B cell (primary cell): ENCODE results near the gene HSF4. TPM values are rescaled to one million over a fixed set of nuclear protein-coding genes. Genes with fewer than 3 reads are reported as not detected.

Source experiments
- ATAC-seq: fragments of 200-7000 bp; cut with Tn5 transposase; one replicate; pipeline ENCODE4 v1.10.0; 2021; ENCODE audit warnings: low read depth, mild to moderate bottlenecking, moderate number of reproducible peaks, moderate library complexity
- CTCF ChIA-PET: fragments of 350-600 bp; sonication (Branson Sonifier 250); formaldehyde crosslinking; loops from one replicate; lab custom pipeline; 2021; ENCODE audit warnings: antibody characterized with exemption, inconsistent platforms; lab: Charles Lee
- POLR2A ChIA-PET: fragments of 350-600 bp; sonication (Branson Sonifier 250); formaldehyde crosslinking; loops from one replicate; lab custom pipeline; 2021; ENCODE audit warnings: antibody characterized with exemption; lab: Charles Lee
- DNase-seq: peaks from one replicate; pipeline ENCODE4 v3.0.0; 2013
- H2AFZ ChIP-seq: 2 replicates; pipeline ENCODE4 v1.6.1; 2012; ENCODE audit warnings: mild to moderate bottlenecking, low read depth, low read length; ENCODE audit not compliant: insufficient read depth, poor library complexity, severe bottlenecking
- H3K27ac ChIP-seq, 2 donors: 1 replicate in 1 of 2; 2 replicates in 1 of 2; pipeline ENCODE4 v1.5.1; 2012 to 2013; ENCODE audit warnings: low read length in 2 of 2, mild to moderate bottlenecking in 2 of 2, moderate library complexity in 1 of 2
- H3K27me3 ChIP-seq, 4 experiments: fragments of 200-600 bp in 1 of 4; sonication (generic) in 1 of 4; replicated peaks in 1 of 4; 1 replicate in 2 of 4; 2 replicates in 2 of 4; pipeline versions ENCODE4 v1.6.1 to v1.7.0; 2013 to 2016; ENCODE audit warnings: low read length in 3 of 4, mild to moderate bottlenecking in 2 of 4, mixed read lengths in 1 of 4, moderate library complexity in 1 of 4; ENCODE audit not compliant: insufficient read depth in 4 of 4, control insufficient read depth in 3 of 4; ENCODE audit errors: control extremely low read depth in 1 of 4
- H3K36me3 ChIP-seq, 2 experiments: replicated peaks in 1 of 2; 1 replicate in 1 of 2; 2 replicates in 1 of 2; pipeline versions ENCODE4 v1.6.1 to v1.7.1; 2013; ENCODE audit warnings: low read length in 1 of 2; ENCODE audit not compliant: insufficient read depth in 2 of 2, control insufficient read depth in 1 of 2; ENCODE audit errors: control extremely low read depth in 1 of 2, extremely low read depth in 1 of 2
- H3K4me1 ChIP-seq, 2 donors: fragments of 200-600 bp in 1 of 2; sonication (generic) in 1 of 2; 1 replicate in 1 of 2; 2 replicates in 1 of 2; pipeline versions ENCODE4 v1.5.1 to v1.6.1; 2013 to 2017; ENCODE audit warnings: low read length in 2 of 2; ENCODE audit not compliant: control insufficient read depth in 2 of 2, insufficient read depth in 2 of 2
- H3K4me2 ChIP-seq: replicated peaks from 2 replicates; pipeline ENCODE3; 2012; ENCODE audit warnings: mild to moderate bottlenecking, low read depth, low read length; ENCODE audit not compliant: poor library complexity, severe bottlenecking
- H3K4me3 ChIP-seq, 5 experiments: fragments of 200-600 bp in 1 of 5; sonication (generic) in 1 of 5; 1 replicate in 3 of 5; 2 replicates in 2 of 5; pipeline versions ENCODE4 v1.5.1 to v1.7.0; 2011 to 2016; ENCODE audit warnings: low read length in 4 of 5, mild to moderate bottlenecking in 4 of 5, low read depth in 2 of 5, control low read depth in 1 of 5, moderate library complexity in 1 of 5; ENCODE audit not compliant: insufficient read depth in 1 of 5; ENCODE audit errors: control extremely low read depth in 1 of 5, extremely low read depth in 1 of 5
- H3K79me2 ChIP-seq: fragments of 200-600 bp; sonication (generic); one replicate; pipeline ENCODE4 v1.6.0; 2016; ENCODE audit warnings: low read length; ENCODE audit not compliant: control insufficient read depth, insufficient read depth
- H3K9ac ChIP-seq: fragments of 200-600 bp; sonication (generic); 2 replicates; pipeline ENCODE4 v1.6.1; 2017; ENCODE audit warnings: mild to moderate bottlenecking, low read length, moderate library complexity
- H3K9me3 ChIP-seq, 3 donors: one replicate each; pipeline versions ENCODE4 v1.6.1 to v1.7.1; 2013; ENCODE audit warnings: low read length in 2 of 3; ENCODE audit not compliant: control insufficient read depth in 2 of 3, insufficient read depth in 1 of 3; ENCODE audit errors: control extremely low read depth in 1 of 3
- H4K20me1 ChIP-seq: 2 replicates; pipeline ENCODE4 v1.6.0; 2012; ENCODE audit warnings: mild to moderate bottlenecking, low read length; ENCODE audit not compliant: insufficient read depth, control insufficient read depth, poor library complexity, severe bottlenecking
- H3K27ac Mint-ChIP-seq: one replicate; pipeline ENCODE4 v1.8.0; 2021; ENCODE audit warnings: mixed read lengths
- H3K27me3 Mint-ChIP-seq: one replicate; pipeline ENCODE4 v1.8.0; 2021; ENCODE audit warnings: mixed read lengths
- H3K4me1 Mint-ChIP-seq: one replicate; pipeline ENCODE4 v1.8.0; 2021; ENCODE audit warnings: mixed read lengths
- H3K4me3 Mint-ChIP-seq: one replicate; pipeline ENCODE4 v1.8.0; 2021; ENCODE audit warnings: mixed read lengths
- H3K9me3 Mint-ChIP-seq: one replicate; pipeline ENCODE4 v1.8.0; 2022; ENCODE audit warnings: mixed read lengths; ENCODE audit not compliant: insufficient read depth
- WGBS: methylation state at CpG from one replicate; pipeline ENCODE4 v1.1.5; 2013; ENCODE audit warnings: missing lambda C conversion rate; ENCODE audit not compliant: insufficient coverage; 5-methylcytosine and 5-hydroxymethylcytosine counted together
- intact Hi-C: fragments of 100-400 bp; cut with micrococcal nuclease; formaldehyde crosslinking; loops from one replicate; pipeline ENCODE4 v1.10.0; 2022
- polyA plus RNA-seq: library from polyadenylated mRNA; depleted of rRNA; stranded (reverse); fragments of >200 nt; gene quantifications from 2 replicates; pipeline ENCODE4 v1.2.3, GENCODE V29; 2012
- total RNA-seq, 2 donors: library from RNA; stranded (reverse); fragments of 120-200 nt in 1 of 2; gene quantifications; 1 replicate in 1 of 2; 2 replicates in 1 of 2; pipeline versions ENCODE4 v1.2.3 to v1.2.4, GENCODE V29; 2013 to 2022
- TF ChIP-seq, protein P1 (sequence below): fragments of 200-600 bp; IDR thresholded peaks from one replicate; pipeline ENCODE4 v1.8.0; 2022; ENCODE audit warnings: antibody characterized with exemption, mild to moderate bottlenecking

Gene HSF4
- total and polyA plus RNA-seq, 2 donors (not counting 1 experiment from before 2014, with no cell fraction given), result 11.9 to 12.2 TPM

DNA sequence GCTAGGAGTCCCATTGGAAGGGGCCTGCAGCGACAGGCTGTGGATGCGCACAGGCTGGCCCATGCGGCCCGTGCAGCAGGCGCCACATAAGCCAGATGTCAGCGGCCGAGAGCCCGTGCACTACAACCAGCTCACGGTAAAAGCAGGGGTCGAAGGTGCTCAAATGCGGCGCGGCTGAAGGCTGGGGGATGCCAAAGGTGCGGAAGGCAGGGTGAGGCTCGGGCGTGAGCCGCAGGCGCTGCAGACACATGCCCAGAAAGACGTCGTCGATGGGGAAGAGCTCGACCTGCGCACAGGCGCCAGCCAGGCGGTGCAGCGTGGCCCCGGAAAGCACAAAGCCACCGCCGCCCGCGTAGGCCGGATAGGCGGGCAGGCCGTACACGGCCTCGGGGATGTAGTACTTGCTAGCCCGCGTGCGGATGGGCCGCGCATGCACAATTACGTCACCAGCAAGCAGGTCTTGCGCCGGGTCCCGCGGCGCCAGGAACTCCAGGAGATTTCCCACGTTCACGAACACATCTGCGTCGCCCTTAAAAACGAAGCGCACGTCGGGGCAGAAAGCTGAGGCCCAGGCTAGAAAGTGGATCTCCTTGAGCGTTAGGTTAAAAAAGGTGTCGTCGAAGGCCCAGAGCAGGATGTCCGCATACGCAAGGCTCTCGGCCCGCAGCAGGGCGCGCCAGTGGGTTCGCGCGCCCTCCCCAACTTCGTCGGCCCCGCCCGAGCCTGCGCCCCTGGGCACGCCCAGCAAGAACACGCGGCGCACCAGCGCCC is 15.1 kb upstream of the HSF4 start:
- no peak overlapping the region for H3K9ac ChIP-seq
- peaks cover 8% of the 10 kb centered on the region for H4K20me1 ChIP-seq
- ATAC-seq, result no peak
- TF ChIP-seq, protein P1, sequence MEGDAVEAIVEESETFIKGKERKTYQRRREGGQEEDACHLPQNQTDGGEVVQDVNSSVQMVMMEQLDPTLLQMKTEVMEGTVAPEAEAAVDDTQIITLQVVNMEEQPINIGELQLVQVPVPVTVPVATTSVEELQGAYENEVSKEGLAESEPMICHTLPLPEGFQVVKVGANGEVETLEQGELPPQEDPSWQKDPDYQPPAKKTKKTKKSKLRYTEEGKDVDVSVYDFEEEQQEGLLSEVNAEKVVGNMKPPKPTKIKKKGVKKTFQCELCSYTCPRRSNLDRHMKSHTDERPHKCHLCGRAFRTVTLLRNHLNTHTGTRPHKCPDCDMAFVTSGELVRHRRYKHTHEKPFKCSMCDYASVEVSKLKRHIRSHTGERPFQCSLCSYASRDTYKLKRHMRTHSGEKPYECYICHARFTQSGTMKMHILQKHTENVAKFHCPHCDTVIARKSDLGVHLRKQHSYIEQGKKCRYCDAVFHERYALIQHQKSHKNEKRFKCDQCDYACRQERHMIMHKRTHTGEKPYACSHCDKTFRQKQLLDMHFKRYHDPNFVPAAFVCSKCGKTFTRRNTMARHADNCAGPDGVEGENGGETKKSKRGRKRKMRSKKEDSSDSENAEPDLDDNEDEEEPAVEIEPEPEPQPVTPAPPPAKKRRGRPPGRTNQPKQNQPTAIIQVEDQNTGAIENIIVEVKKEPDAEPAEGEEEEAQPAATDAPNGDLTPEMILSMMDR, result no peak
- Mint-ChIP-seq H3K27ac (no peak overlapping the region), H3K4me1 (peaks cover 19% of the 10 kb centered on the region), H3K9me3 (no peaks in the 10 kb centered on the region), H3K27me3 (peaks cover 20% of the 10 kb centered on the region), H3K4me3 (no peak overlapping the region)
- intact Hi-C loops, result no loop called here
- no peak for DNase-seq
- H3K36me3 ChIP-seq, result peaks cover 0 to 40% of the 10 kb centered on the region in 2 experiments
- no peak overlapping the region for H2AFZ ChIP-seq
- peaks cover 0 to 19% (median 0%) of the 10 kb centered on the region in 3 donors for H3K9me3 ChIP-seq
- H3K4me2 ChIP-seq, result peak overlapping the region; percentile 79
- H3K4me3 ChIP-seq, result no peak overlapping the region
- peaks cover 10 to 14% of the 10 kb centered on the region in 2 donors for H3K4me1 ChIP-seq
- CTCF ChIA-PET, result interaction anchor here (0.6 to 1.2 kb wide), 3 partner anchors 8 to 31 kb away, joined by 3 read pairs; no protein-coding TSS in a partner anchor
- no peaks in the 10 kb centered on the region for H3K79me2 ChIP-seq
- H3K27ac ChIP-seq, result no peak overlapping the region
- POLR2A ChIA-PET, result no interaction called here
- 85% methylated on average over 77 of the region's 77 CpGs for WGBS
- H3K27me3 ChIP-seq, result peaks cover 0 to 28% (median 10%) of the 10 kb centered on the region in 4 experiments
